SK-N-SH treated with all-trans-retinoic acid at 6 μM for 48 hours (cell line): ENCODE results near the gene ABCF3.
A peak's percentile ranks its signal among the peaks of the same experiment; 100 is the strongest.

ENCODE experiments used
- ATAC-seq: fragments of 200-7000 bp; cut with Tn5 transposase; 3 replicates; pipeline ENCODE4 v1.9.1; 2020; ENCODE audit warnings: mild to moderate bottlenecking, moderate library complexity
- ARNTL ChIP-seq: fragments of 450-650 bp; formaldehyde crosslinking; IDR thresholded peaks from 2 replicates; pipeline ENCODE4 v1.5.0; 2020; ENCODE audit warnings: low read depth, mild to moderate bottlenecking, moderate library complexity, borderline replicate concordance
- BACH2 ChIP-seq: fragments of 250-450 bp; sonication (Bioruptor Pico); IDR thresholded peaks from 2 replicates; pipeline ENCODE4 v1.9.0; 2021; ENCODE audit warnings: mild to moderate bottlenecking, borderline replicate concordance
- CSDC2 ChIP-seq: fragments of 250-450 bp; sonication (Bioruptor Pico); IDR thresholded peaks from 2 replicates; pipeline ENCODE4 v1.5.0; 2020; ENCODE audit warnings: mild to moderate bottlenecking, moderate library complexity
- CSRNP3 ChIP-seq: fragments of 250-450 bp; sonication (Bioruptor Pico); IDR thresholded peaks from 2 replicates; pipeline ENCODE4 v1.5.1; 2021; ENCODE audit warnings: mild to moderate bottlenecking, moderate library complexity
- ESRRG ChIP-seq: fragments of 250-450 bp; sonication (Bioruptor Pico); IDR thresholded peaks from 2 replicates; pipeline ENCODE4 v1.6.1; 2021; ENCODE audit warnings: mild to moderate bottlenecking
- GLIS3 ChIP-seq: fragments of 250-450 bp; sonication (Bioruptor Pico); IDR thresholded peaks from 2 replicates; pipeline ENCODE4 v1.5.0; 2020; ENCODE audit warnings: mild to moderate bottlenecking, moderate library complexity
- ISL1 ChIP-seq: fragments of 250-450 bp; sonication (Bioruptor Pico); IDR thresholded peaks from 2 replicates; pipeline ENCODE4 v2.1.2; 2022; ENCODE audit warnings: mild to moderate bottlenecking, moderate library complexity
- OSR1 ChIP-seq: fragments of 250-450 bp; sonication (Bioruptor Pico); IDR thresholded peaks from 2 replicates; pipeline ENCODE4 v1.8.0; 2022; ENCODE audit warnings: moderate library complexity, mild to moderate bottlenecking, inconsistent platforms
- POU6F1 ChIP-seq: fragments of 250-450 bp; sonication (Bioruptor Pico); IDR thresholded peaks from 2 replicates; pipeline ENCODE4 v1.8.0; 2021; ENCODE audit warnings: low read depth, mild to moderate bottlenecking, moderate library complexity, borderline replicate concordance
- PPARA ChIP-seq: fragments of 250-450 bp; sonication (Bioruptor Pico); IDR thresholded peaks from 2 replicates; pipeline ENCODE4 v1.5.0; 2020; ENCODE audit warnings: mild to moderate bottlenecking, borderline replicate concordance
- SNAI2 ChIP-seq: fragments of 250-450 bp; sonication (Bioruptor Pico); IDR thresholded peaks from 2 replicates; pipeline ENCODE4 v1.5.0; 2020; ENCODE audit warnings: mild to moderate bottlenecking, moderate library complexity
- TCF4 ChIP-seq: fragments of 250-450 bp; sonication (Bioruptor Pico); IDR thresholded peaks from 2 replicates; pipeline ENCODE4 v1.8.0; 2021; ENCODE audit warnings: mild to moderate bottlenecking, moderate library complexity, borderline replicate concordance
- TOX ChIP-seq: fragments of 250-450 bp; sonication (Bioruptor Pico); IDR thresholded peaks from 2 replicates; pipeline ENCODE4 v1.8.0; 2021; ENCODE audit warnings: mild to moderate bottlenecking, moderate library complexity, borderline replicate concordance
- TSHZ2 ChIP-seq: fragments of 250-450 bp; sonication (Bioruptor Pico); IDR thresholded peaks from 2 replicates; pipeline ENCODE4 v1.5.0; 2020; ENCODE audit warnings: mild to moderate bottlenecking, moderate library complexity
- ZC3H10 ChIP-seq: fragments of 250-450 bp; sonication (Bioruptor Pico); IDR thresholded peaks from 2 replicates; pipeline ENCODE4 v1.5.1; 2021; ENCODE audit warnings: mild to moderate bottlenecking, moderate library complexity
- ZFP30 ChIP-seq: fragments of 450-650 bp; formaldehyde crosslinking; IDR thresholded peaks from 2 replicates; pipeline ENCODE4 v1.5.0; 2022; ENCODE audit warnings: mild to moderate bottlenecking, moderate library complexity
- ZNF565 ChIP-seq: fragments of 450-650 bp; formaldehyde crosslinking; conservative IDR thresholded peaks from 2 replicates; pipeline ENCODE4 v1.5.0; 2020; ENCODE audit warnings: low read depth, mild to moderate bottlenecking, moderate library complexity
- ZNF70 ChIP-seq: fragments of 450-650 bp; formaldehyde crosslinking; IDR thresholded peaks from 2 replicates; pipeline ENCODE4 v1.5.0; 2020; ENCODE audit warnings: mild to moderate bottlenecking, moderate library complexity
- TF ChIP-seq, protein P1 (sequence below): fragments of 250-450 bp; sonication (Bioruptor Pico); IDR thresholded peaks from 2 replicates; pipeline ENCODE4 v1.8.0; 2020; ENCODE audit warnings: mild to moderate bottlenecking, moderate library complexity, borderline replicate concordance
- TF ChIP-seq, protein P2 (sequence below): fragments of 250-450 bp; sonication (Bioruptor Pico); IDR thresholded peaks from 2 replicates; pipeline ENCODE4 v1.5.1; 2020; ENCODE audit warnings: low read depth, mild to moderate bottlenecking, moderate library complexity

The ABCF3 gene

GRCh38 chr3:184142199-184142598 lies 43.8 kb upstream of the ABCF3 start:
- no peak for ATAC-seq
- TF ChIP-seq ESRRG (CRISPR knock-in tag) = no peak

DNA sequence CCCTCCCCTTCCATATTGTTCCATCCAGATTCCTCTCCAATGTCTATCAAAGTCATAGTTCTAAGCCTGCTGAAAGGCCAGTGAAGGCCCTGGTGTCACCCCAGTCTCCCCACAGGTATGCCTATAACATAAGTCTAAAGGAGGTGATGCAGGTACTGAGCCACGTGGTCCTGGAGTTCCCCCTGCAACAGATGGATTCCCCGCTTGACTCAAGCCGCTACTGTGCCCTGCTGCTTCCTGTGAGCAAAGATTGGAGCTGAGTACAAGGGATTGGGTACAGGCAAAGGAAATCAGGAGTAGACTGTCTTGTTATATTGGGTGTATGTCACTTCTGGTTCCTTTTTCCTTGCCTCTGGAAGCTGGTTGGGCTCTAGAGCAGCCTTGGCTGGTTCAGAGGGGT lies 42.7 kb upstream of the ABCF3 start:
- TF ChIP-seq PPARA (CRISPR knock-in tag) (no peak), ZC3H10 (CRISPR knock-in tag) (no peak), CSDC2 (CRISPR knock-in tag) (no peak), CSRNP3 (CRISPR knock-in tag) (no peak), TCF4 (CRISPR knock-in tag) (no peak), SNAI2 (no peak), ZNF565 (CRISPR knock-in tag) (no peak), TSHZ2 (CRISPR knock-in tag) (no peak), ZNF70 (CRISPR knock-in tag) (no peak), POU6F1 (CRISPR knock-in tag) (no peak), ISL1 (CRISPR knock-in tag) (no peak), BACH2 (CRISPR knock-in tag) (no peak), ESRRG (CRISPR knock-in tag) (no peak)

DNA sequence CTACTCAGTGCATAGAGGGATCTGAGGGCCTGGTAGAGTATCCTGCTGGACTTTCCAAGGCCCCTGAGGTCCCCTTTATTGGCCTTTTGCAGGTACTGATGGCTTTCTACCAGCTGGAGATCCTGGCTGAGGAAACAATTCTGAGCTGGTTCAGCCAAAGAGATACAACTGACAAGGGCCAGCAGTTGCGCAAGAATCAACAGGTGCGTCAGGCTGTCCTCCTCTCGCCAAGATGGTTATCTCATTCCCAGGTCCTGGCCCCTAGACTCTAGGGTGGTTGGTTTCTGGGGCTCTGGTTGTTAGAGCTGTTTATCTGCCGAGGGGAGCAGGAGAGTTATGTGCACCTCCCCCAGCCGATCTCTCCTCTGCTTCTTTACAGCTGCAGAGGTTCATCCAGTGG lies 41.5 kb upstream of the ABCF3 start:
- TF ChIP-seq TOX (CRISPR knock-in tag) (no peak), TCF4 (CRISPR knock-in tag) (no peak), ARNTL (no peak), SNAI2 (no peak), GLIS3 (no peak), ESRRG (CRISPR knock-in tag) (no peak), TSHZ2 (CRISPR knock-in tag) (no peak), ISL1 (CRISPR knock-in tag) (no peak), ZNF70 (CRISPR knock-in tag) (no peak), ZFP30 (no peak)
- TF ChIP-seq, protein P1, sequence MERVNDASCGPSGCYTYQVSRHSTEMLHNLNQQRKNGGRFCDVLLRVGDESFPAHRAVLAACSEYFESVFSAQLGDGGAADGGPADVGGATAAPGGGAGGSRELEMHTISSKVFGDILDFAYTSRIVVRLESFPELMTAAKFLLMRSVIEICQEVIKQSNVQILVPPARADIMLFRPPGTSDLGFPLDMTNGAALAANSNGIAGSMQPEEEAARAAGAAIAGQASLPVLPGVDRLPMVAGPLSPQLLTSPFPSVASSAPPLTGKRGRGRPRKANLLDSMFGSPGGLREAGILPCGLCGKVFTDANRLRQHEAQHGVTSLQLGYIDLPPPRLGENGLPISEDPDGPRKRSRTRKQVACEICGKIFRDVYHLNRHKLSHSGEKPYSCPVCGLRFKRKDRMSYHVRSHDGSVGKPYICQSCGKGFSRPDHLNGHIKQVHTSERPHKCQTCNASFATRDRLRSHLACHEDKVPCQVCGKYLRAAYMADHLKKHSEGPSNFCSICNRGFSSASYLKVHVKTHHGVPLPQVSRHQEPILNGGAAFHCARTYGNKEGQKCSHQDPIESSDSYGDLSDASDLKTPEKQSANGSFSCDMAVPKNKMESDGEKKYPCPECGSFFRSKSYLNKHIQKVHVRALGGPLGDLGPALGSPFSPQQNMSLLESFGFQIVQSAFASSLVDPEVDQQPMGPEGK (CRISPR knock-in tag) = no peak
- no peak for ATAC-seq

More for the DNA sequence above, 42.7 kb upstream of the ABCF3 start:
- ATAC-seq = no peak

GRCh38 chr3:184145111-184145524 lies 40.9 kb upstream of the ABCF3 start:
- peak; percentile 64 for ATAC-seq
- TF ChIP-seq, protein P2, sequence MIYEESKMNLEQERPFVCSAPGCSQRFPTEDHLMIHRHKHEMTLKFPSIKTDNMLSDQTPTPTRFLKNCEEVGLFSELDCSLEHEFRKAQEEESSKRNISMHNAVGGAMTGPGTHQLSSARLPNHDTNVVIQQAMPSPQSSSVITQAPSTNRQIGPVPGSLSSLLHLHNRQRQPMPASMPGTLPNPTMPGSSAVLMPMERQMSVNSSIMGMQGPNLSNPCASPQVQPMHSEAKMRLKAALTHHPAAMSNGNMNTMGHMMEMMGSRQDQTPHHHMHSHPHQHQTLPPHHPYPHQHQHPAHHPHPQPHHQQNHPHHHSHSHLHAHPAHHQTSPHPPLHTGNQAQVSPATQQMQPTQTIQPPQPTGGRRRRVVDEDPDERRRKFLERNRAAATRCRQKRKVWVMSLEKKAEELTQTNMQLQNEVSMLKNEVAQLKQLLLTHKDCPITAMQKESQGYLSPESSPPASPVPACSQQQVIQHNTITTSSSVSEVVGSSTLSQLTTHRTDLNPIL = no peak
- no peak for TF ChIP-seq TCF4 (CRISPR knock-in tag)
- no peak for TF ChIP-seq OSR1 (CRISPR knock-in tag)
- no peak for TF ChIP-seq PPARA (CRISPR knock-in tag)
- no peak for TF ChIP-seq GLIS3
- no peak for TF ChIP-seq POU6F1 (CRISPR knock-in tag)
